MM.1S (cell line): ENCODE data around the gene MACROD1.

ENCODE experiments used
- DNase-seq: peaks from one replicate; pipeline ENCODE4 v3.0.0-alpha.2; 2015
- H2AFZ ChIP-seq: fragments of 300-600 bp; sonication (generic); 2 replicates; pipeline ENCODE4 v1.6.0; 2016; ENCODE audit warnings: antibody characterized with exemption, low read length
- H3F3A ChIP-seq: fragments of 300-600 bp; sonication (generic); 2 replicates; pipeline ENCODE4 v1.6.1; 2016; ENCODE audit warnings: mild to moderate bottlenecking, antibody characterized with exemption, low read length, moderate library complexity, mixed read lengths; ENCODE audit not compliant: insufficient read depth
- H3K27ac ChIP-seq: fragments of 300-600 bp; sonication (generic); 2 replicates; pipeline ENCODE4 v1.5.1; 2016; ENCODE audit warnings: mild to moderate bottlenecking, low read length
- H3K27me3 ChIP-seq: fragments of 300-600 bp; sonication (generic); replicated peaks from 2 replicates; pipeline ENCODE4 v1.6.0; 2016; ENCODE audit warnings: low read length; ENCODE audit not compliant: insufficient read depth
- H3K36me3 ChIP-seq: fragments of 300-600 bp; sonication (generic); replicated peaks from 2 replicates; pipeline ENCODE4 v1.6.1; 2016; ENCODE audit warnings: mild to moderate bottlenecking, low read length, mixed read lengths; ENCODE audit not compliant: insufficient read depth
- H3K4me1 ChIP-seq: fragments of 300-600 bp; sonication (generic); 2 replicates; pipeline ENCODE4 v1.6.1; 2016; ENCODE audit warnings: low read length, mixed read lengths
- H3K4me2 ChIP-seq: fragments of 300-600 bp; sonication (generic); 2 replicates; pipeline ENCODE4 v1.6.0; 2016; ENCODE audit warnings: low read depth, low read length
- H3K4me3 ChIP-seq: fragments of 300-600 bp; sonication (generic); 2 replicates; pipeline ENCODE4 v1.5.1; 2016; ENCODE audit warnings: low read length, mixed read lengths
- H3K79me2 ChIP-seq: fragments of 300-600 bp; sonication (generic); 2 replicates; pipeline ENCODE4 v1.6.1; 2016; ENCODE audit warnings: mixed run types, low read length, mixed read lengths
- H3K9ac ChIP-seq: fragments of 300-600 bp; sonication (generic); 2 replicates; pipeline ENCODE4 v1.6.1; 2016; ENCODE audit warnings: low read length, mixed read lengths
- H3K9me2 ChIP-seq: fragments of 300-600 bp; sonication (generic); replicated peaks from 2 replicates; pipeline ENCODE4 v1.6.1; 2016; ENCODE audit warnings: mild to moderate bottlenecking, low read length, mixed read lengths; ENCODE audit not compliant: insufficient read depth
- H3K9me3 ChIP-seq: fragments of 300-600 bp; sonication (generic); replicated peaks from 2 replicates; pipeline ENCODE4 v1.6.1; 2016; ENCODE audit warnings: mild to moderate bottlenecking, low read length, mixed read lengths; ENCODE audit not compliant: insufficient read depth
- H4K20me1 ChIP-seq: fragments of 300-600 bp; sonication (generic); 2 replicates; pipeline ENCODE4 v1.6.1; 2016; ENCODE audit warnings: mild to moderate bottlenecking, low read length, moderate library complexity, mixed read lengths; ENCODE audit not compliant: insufficient read depth
- CTCF ChIP-seq: fragments of 300-600 bp; sonication (generic); IDR thresholded peaks from 2 replicates; pipeline ENCODE4 v1.5.1; 2016; ENCODE audit warnings: antibody characterized with exemption, low read length, mixed read lengths
- EZH2 ChIP-seq: fragments of 300-600 bp; sonication (generic); optimal IDR thresholded peaks from 2 replicates; pipeline ENCODE3; 2017; ENCODE audit warnings: low read depth, mild to moderate bottlenecking, antibody characterized with exemption, low read length, mixed read lengths
- EZH2phosphoT487 ChIP-seq: fragments of 300-600 bp; sonication (generic); IDR thresholded peaks from 2 replicates; pipeline ENCODE4 v1.6.1; 2018; ENCODE audit warnings: antibody characterized with exemption, low read length

The MACROD1 gene

DNA sequence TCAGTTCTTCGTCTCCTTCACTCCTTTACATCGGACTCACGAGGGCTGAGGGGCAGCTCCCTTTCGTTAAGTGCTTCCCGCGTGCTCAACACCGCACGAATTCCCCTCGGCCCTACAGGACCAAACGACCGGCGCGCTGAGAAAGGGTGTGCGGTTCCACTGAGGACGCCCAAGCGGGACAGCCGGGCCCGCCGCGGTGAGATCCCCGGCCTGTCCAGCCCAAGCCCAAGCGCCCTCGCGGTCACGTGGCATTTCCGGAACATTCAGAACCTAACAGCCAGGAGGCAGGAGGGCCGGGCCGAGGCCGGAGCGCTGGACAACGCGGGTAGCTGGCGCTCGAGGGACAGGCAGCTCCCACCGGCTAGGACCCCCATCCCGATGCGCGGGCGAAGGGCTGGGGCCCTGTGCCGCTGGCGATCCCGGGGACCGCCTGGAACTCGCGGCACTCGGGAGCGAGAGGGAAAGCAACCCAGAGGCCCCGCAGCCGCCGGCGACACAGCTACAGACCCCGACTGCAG is 19.3 kb upstream of the MACROD1 start:
- peak overlapping the region; percentile 73 for H3K27ac ChIP-seq
- no peaks in the 10 kb centered on the region for H3K36me3 ChIP-seq
- TF ChIP-seq CTCF (0 out of 2 replicates have a peak, but pooled peaks have one; percentile 11), EZH2 (no peak), EZH2phosphoT487 (no peak)
- peaks cover 22% of the 10 kb centered on the region for H3K4me1 ChIP-seq
- no peaks in the 10 kb centered on the region; the same call in 1 of the 2 replicates for H4K20me1 ChIP-seq
- H3K27me3 ChIP-seq: no peaks in the 10 kb centered on the region
- H3F3A ChIP-seq: peaks cover 38% of the 10 kb centered on the region
- peak; percentile 75 for DNase-seq
- H2AFZ ChIP-seq: peak overlapping the region; percentile 63
- peaks cover 25% of the 10 kb centered on the region for H3K79me2 ChIP-seq
- H3K4me2 ChIP-seq: peak overlapping the region; percentile 75
- H3K9ac ChIP-seq: peak overlapping the region; percentile 71
- H3K4me3 ChIP-seq: peak overlapping the region; percentile 79
- H3K9me2 ChIP-seq: no peaks in the 10 kb centered on the region
- H3K9me3 ChIP-seq: no peaks in the 10 kb centered on the region

DNA sequence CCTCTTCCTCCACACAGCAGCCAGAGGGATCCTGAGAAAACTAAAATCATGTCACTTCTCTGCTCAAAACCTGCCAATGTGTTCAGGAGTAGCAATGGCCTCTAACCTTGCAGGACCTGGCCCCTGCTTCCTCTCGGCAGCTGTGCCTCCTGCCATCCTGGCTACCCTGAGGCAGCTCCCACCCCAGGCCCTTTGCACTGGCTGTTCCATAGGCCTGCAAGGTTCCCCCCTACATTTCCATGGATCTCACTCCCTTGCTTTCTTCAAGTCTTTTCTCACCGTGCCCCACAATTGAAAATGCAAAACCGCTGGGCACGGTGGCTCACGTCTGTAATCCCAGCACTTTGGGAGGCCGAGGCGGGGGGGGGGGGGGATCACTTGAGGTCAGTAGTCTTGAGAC is 18.0 kb upstream of the MACROD1 start:
- Histone ChIP-seq H3K9ac (no peak overlapping the region), H2AFZ (no peak overlapping the region), H3K4me3 (no peak overlapping the region), H3K27ac (no peak overlapping the region), H3K36me3 (no peaks in the 10 kb centered on the region), H3K9me2 (no peaks in the 10 kb centered on the region), H4K20me1 (no peaks in the 10 kb centered on the region; the same call in 1 of the 2 replicates), H3K79me2 (peaks cover 25% of the 10 kb centered on the region), H3K9me3 (no peaks in the 10 kb centered on the region), H3K4me2 (peak overlapping the region; percentile 75; the same call in 1 of the 2 replicates), H3K4me1 (peaks cover 17% of the 10 kb centered on the region), H3K27me3 (no peaks in the 10 kb centered on the region), H3F3A (peaks cover 29% of the 10 kb centered on the region)
- no peak for DNase-seq
- TF ChIP-seq EZH2: no peak
- TF ChIP-seq EZH2phosphoT487: no peak
- no peak for TF ChIP-seq CTCF

DNA sequence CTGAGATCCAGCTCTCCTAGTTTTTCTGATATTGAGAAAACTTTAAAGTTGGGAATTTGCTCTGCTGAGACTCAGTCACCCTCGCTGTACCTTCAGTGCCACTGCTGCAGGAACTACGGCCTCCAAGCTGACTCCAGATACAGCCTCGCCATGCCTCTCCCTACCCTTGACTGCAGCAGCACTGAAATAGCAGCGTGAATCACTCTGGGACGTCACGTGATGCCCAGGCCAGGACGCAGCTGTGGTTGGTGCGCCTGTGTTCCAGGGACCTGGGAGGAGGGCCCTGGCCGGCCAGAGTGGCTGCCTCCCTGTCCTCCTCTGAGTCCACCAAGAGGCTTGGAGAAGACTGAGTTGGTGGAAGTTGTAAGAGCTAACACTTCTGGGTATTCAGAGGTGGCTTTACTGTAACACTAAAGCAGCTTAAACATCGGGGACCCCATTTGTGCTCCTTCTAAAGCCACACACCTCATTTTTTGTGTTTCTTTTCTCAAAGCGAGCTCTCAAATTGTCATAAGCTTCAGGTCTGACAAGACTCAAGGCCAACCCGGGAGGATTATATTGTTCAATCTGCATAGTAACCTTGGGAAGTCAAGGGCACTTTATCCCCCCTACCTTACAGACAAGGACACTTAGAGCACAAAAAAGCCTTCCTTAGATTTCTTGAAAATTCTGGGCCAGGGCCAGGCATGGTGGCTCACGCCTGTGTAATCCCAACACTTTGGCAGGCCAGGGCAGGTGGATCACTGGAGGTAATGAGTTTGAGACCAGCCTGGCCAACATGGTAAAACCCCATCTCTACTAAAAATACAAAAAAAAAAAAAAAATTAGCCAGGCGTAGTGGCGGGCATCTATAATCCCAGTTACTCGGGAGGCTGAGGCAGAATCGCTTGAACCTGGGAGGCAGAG is 15.8 kb upstream of the MACROD1 start:
- H4K20me1 ChIP-seq: no peaks in the 10 kb centered on the region
- peak; percentile 88 for DNase-seq
- H3K27ac ChIP-seq: peak overlapping the region; percentile 43; the same call in 1 of the 2 replicates
- peaks cover 25% of the 10 kb centered on the region for H3K79me2 ChIP-seq
- no peaks in the 10 kb centered on the region for H3K9me3 ChIP-seq
- H3K4me1 ChIP-seq: peaks cover 24% of the 10 kb centered on the region
- TF ChIP-seq EZH2 (no peak), EZH2phosphoT487 (no peak), CTCF (no peak)
- peak overlapping the region; percentile 37; the same call in 1 of the 2 replicates for H3K9ac ChIP-seq
- peak overlapping the region; percentile 23; the same call in 1 of the 2 replicates for H3K4me3 ChIP-seq
- H3K27me3 ChIP-seq: no peaks in the 10 kb centered on the region
- H3K36me3 ChIP-seq: no peaks in the 10 kb centered on the region
- peak overlapping the region; percentile 44 for H2AFZ ChIP-seq
- peaks cover 21% of the 10 kb centered on the region for H3F3A ChIP-seq
- H3K4me2 ChIP-seq: peak overlapping the region; percentile 74
- no peaks in the 10 kb centered on the region for H3K9me2 ChIP-seq
